ENCODE measurements around the gene KCNJ6. TPM values are rescaled to one million over a fixed set of nuclear protein-coding genes. Genes with fewer than 3 reads are reported as not detected.

The KCNJ6 gene
- total and polyA plus RNA-seq, 2 of the 8 experiments (the other 6 are each of a cell fraction or from before 2014, with no cell fraction given): 0.51 to 1.2 TPM

GRCh38 chr21:37821092-37821491 is 95.2 kb downstream of the KCNJ6 start:
- WGBS, 2 experiments (ENCODE audit: extremely low coverage in 1 of 2, insufficient coverage in 1 of 2, insufficient read length in 1 of 2, insufficient replicate concordance in 2 of 2, low coverage in 1 of 2, low lambda C conversion rate in 2 of 2, missing lambda C conversion rate in 1 of 2): 95% methylated on average over 2 of the region's 2 CpGs; no CpG with 5 or more reads in 1 of the 2 experiments
- Histone ChIP-seq H3K9ac (replicated peaks in 1 of 4; ENCODE audit: extremely low read depth in 1 of 4, low read depth in 3 of 4, low read length in 3 of 4) (no peak overlapping the region), H3K9me3 (ENCODE audit: insufficient read depth in 2 of 2, low read depth in 1 of 2, low read length in 1 of 2) (no peaks in the 10 kb centered on the region), H2BK5ac (ENCODE audit: low read depth, low read length) (no peak overlapping the region), H2BK15ac (ENCODE audit: low read length) (no peak overlapping the region), H3K4ac (replicated peaks; ENCODE audit: insufficient read length, low read depth, low read length) (no peak overlapping the region), H3K4me3 (ENCODE audit: extremely low read depth in 1 of 4, insufficient read depth in 2 of 4, low read depth in 3 of 4, low read length in 4 of 4) (no peak overlapping the region), H4K91ac (replicated peaks; ENCODE audit: insufficient read length, low read length) (no peak overlapping the region), H3K23ac (ENCODE audit: insufficient read length) (no peak overlapping the region), H3K56ac (replicated peaks; ENCODE audit: insufficient read length, low read depth, low read length) (no peak overlapping the region), H4K8ac (ENCODE audit: extremely low read depth, insufficient read depth, low read length) (no peak overlapping the region), H2BK120ac (replicated peaks; ENCODE audit: low read depth, low read length) (no peak overlapping the region), H3K14ac (ENCODE audit: insufficient read length) (no peak overlapping the region), H3K36me3 (ENCODE audit: control insufficient read depth in 2 of 4, insufficient read depth in 4 of 4, low read length in 3 of 4) (no peaks in the 10 kb centered on the region; a peak in 1 of 8 replicates), H2BK12ac (ENCODE audit: low read depth, low read length) (no peak overlapping the region), H2AK5ac (ENCODE audit: low read depth, low read length) (no peak overlapping the region), H4K20me1 (replicated peaks in 1 of 2; ENCODE audit: control insufficient read depth in 1 of 2, insufficient read depth in 2 of 2, low read length in 2 of 2) (no peaks in the 10 kb centered on the region), H3K4me1 (replicated peaks in 1 of 4; ENCODE audit: control insufficient read depth in 3 of 4, insufficient read depth in 4 of 4, low read length in 3 of 4) (peaks cover 4 to 13% (median 7%) of the 10 kb centered on the region in 4 experiments; a peak in 4 of 7 replicates), H4K5ac (ENCODE audit: insufficient read length, low read depth, low read length) (no peak overlapping the region), H3K27me3 (replicated peaks in 1 of 4; ENCODE audit: control insufficient read depth in 3 of 4, extremely low read depth in 1 of 4, insufficient read depth in 3 of 4, low read length in 3 of 4) (no peaks in the 10 kb centered on the region), H3K18ac (ENCODE audit: extremely low read depth, low read length) (no peak overlapping the region), H3K27ac (ENCODE audit: low read depth, low read length) (no peak overlapping the region), H3K79me2 (ENCODE audit: control insufficient read depth in 1 of 2, insufficient read depth in 2 of 2, low read length in 2 of 2) (no peaks in the 10 kb centered on the region), H2BK20ac (ENCODE audit: low read length) (no peak overlapping the region), H3K4me2 (ENCODE audit: insufficient read depth in 1 of 2, low read depth in 2 of 2, low read length in 2 of 2) (no peak overlapping the region), H3K79me1 (ENCODE audit: low read depth, low read length) (no peaks in the 10 kb centered on the region), H2AFZ (ENCODE audit: low read length) (no peak overlapping the region), H3K23me2 (ENCODE audit: low read depth, low read length) (no peaks in the 10 kb centered on the region)
- FAIRE-seq (no peak), DNase-seq (ENCODE audit: low read depth in 1 of 2, low spot score in 2 of 2) (no peak)
- POLR2A ChIA-PET (ENCODE audit: partially characterized antibody): no interaction called here
- CTCF ChIA-PET (ENCODE audit: partially characterized antibody): interaction anchor here (1.3 kb wide), 1 partner anchor 13 kb away, joined by 3 read pairs; no protein-coding TSS in a partner anchor
- TF ChIP-seq CBX5 (IDR thresholded peaks at IDR 0.05; ENCODE audit: low read depth, low read length): no peak
- TF ChIP-seq RXRA (IDR thresholded peaks at IDR 0.05; ENCODE audit: insufficient read depth, low read depth, low read length): no peak
- TF ChIP-seq TAF1 (IDR thresholded peaks at IDR 0.05; ENCODE audit: low read depth, low read length): no peak
- no peak for TF ChIP-seq MAFK (IDR thresholded peaks at IDR 0.05; ENCODE audit: low read depth, low read length)
- TF ChIP-seq RNF2 (IDR thresholded peaks at IDR 0.05; ENCODE audit: borderline replicate concordance, low read depth, low read length, missing control alignments, poor library complexity, severe bottlenecking): no peak
- no peak for TF ChIP-seq EP300 (IDR thresholded peaks at IDR 0.05; ENCODE audit: borderline replicate concordance in 1 of 2, low read depth in 2 of 2, low read length in 2 of 2)
- TF ChIP-seq JUND (IDR thresholded peaks at IDR 0.05; ENCODE audit: low read length): no peak
- no peak for TF ChIP-seq TAF7 (optimal IDR thresholded peaks at IDR 0.05; ENCODE audit: borderline replicate concordance, low read depth, low read length)
- no peak for TF ChIP-seq EZH2 (IDR thresholded peaks at IDR 0.05; ENCODE audit: low read depth, low read length, severe bottlenecking)
- TF ChIP-seq, protein P1, sequence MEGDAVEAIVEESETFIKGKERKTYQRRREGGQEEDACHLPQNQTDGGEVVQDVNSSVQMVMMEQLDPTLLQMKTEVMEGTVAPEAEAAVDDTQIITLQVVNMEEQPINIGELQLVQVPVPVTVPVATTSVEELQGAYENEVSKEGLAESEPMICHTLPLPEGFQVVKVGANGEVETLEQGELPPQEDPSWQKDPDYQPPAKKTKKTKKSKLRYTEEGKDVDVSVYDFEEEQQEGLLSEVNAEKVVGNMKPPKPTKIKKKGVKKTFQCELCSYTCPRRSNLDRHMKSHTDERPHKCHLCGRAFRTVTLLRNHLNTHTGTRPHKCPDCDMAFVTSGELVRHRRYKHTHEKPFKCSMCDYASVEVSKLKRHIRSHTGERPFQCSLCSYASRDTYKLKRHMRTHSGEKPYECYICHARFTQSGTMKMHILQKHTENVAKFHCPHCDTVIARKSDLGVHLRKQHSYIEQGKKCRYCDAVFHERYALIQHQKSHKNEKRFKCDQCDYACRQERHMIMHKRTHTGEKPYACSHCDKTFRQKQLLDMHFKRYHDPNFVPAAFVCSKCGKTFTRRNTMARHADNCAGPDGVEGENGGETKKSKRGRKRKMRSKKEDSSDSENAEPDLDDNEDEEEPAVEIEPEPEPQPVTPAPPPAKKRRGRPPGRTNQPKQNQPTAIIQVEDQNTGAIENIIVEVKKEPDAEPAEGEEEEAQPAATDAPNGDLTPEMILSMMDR (IDR thresholded peaks at IDR 0.05; ENCODE audit: control extremely low read depth in 1 of 3, insufficient read depth in 1 of 3, low read depth in 1 of 3, low read length in 3 of 3): no peak
- TF ChIP-seq CTBP2 (IDR thresholded peaks at IDR 0.05; ENCODE audit: borderline replicate concordance, insufficient read depth, insufficient read length, low read length): no peak
